Endometrial microvascular endothelial cells (primary cell): ENCODE results near the gene RRAS2. TPM values are rescaled to one million over a fixed set of nuclear protein-coding genes. Genes with fewer than 3 reads are reported as not detected.

Experiments
- total RNA-seq: library from RNA; depleted of rRNA; stranded (reverse); fragments of >200 nt; gene quantifications from one replicate; pipeline ENCODE4 v1.2.3, GENCODE V29; 2015; ENCODE audit errors: inconsistent ontology term

Gene RRAS2
- total RNA-seq, 1 donor from 2014 or later, result 92.5 TPM

Other genes with a start within 250 kb of the RRAS2 start
- 206 TPM for gene COPB1, start 140.6 kb upstream of the RRAS2 start, total RNA-seq
- gene PSMA1, start 161.2 kb upstream of the RRAS2 start, total RNA-seq, result 254 TPM